HG03066 (cell line): ENCODE results near the gene SCARF1.

Experiments used
- ATAC-seq: cut with Tn5 transposase; IDR thresholded peaks from one replicate; pipeline ENCODE4 v1.9.1; 2021; ENCODE audit warnings: low read depth; ENCODE audit not compliant: unreplicated experiment

Gene SCARF1

GRCh38 chr17:1629504-1630310 lies 15.8 kb downstream of the SCARF1 start:
- ATAC-seq = no peak

- ATAC-seq = peak; percentile 56
Observed at GRCh38 chr17:1628856-1629503, 16.6 kb downstream of the SCARF1 start.

- ATAC-seq = peak; percentile 59
Observed at GRCh38 chr17:1627982-1628855, 17.3 kb downstream of the SCARF1 start, which contains the start of gene SLC43A2. TSS of gene SLC43A2 (minus strand) at chr17:1628834. CDS start at chr17:1627874, 960 bp downstream.

GRCh38 chr17:1627182-1627981 lies 18.1 kb downstream of the SCARF1 start:
- ATAC-seq = no peak

- ATAC-seq = no peak
Observed at GRCh38 chr17:1626333-1626732, 19.2 kb downstream of the SCARF1 start.

- ATAC-seq = no peak
Observed at GRCh38 chr17:1625581-1625980, 20.0 kb downstream of the SCARF1 start.

GRCh38 chr17:1625053-1625452 lies 20.5 kb downstream of the SCARF1 start:
- ATAC-seq = no peak

- no peak for ATAC-seq
Observed at GRCh38 chr17:1624650-1625049, 20.9 kb downstream of the SCARF1 start.

GRCh38 chr17:1623057-1623630 lies 22.4 kb downstream of the SCARF1 start:
- no peak for ATAC-seq

GRCh38 chr17:1621273-1621954 lies 24.1 kb downstream of the SCARF1 start:
- no peak for ATAC-seq

GRCh38 chr17:1620486-1620885 lies 25.0 kb downstream of the SCARF1 start:
- no peak for ATAC-seq

- ATAC-seq = no peak
Observed at GRCh38 chr17:1617620-1618174, 27.8 kb downstream of the SCARF1 start.

- no peak for ATAC-seq
Observed at GRCh38 chr17:1616101-1616500, 29.4 kb downstream of the SCARF1 start.

GRCh38 chr17:1612400-1612799 lies 33.1 kb downstream of the SCARF1 start:
- ATAC-seq = no peak

GRCh38 chr17:1611715-1612114 lies 33.8 kb downstream of the SCARF1 start:
- ATAC-seq = no peak

GRCh38 chr17:1608676-1609075 lies 36.9 kb downstream of the SCARF1 start:
- no peak for ATAC-seq

- ATAC-seq = no peak
Observed at GRCh38 chr17:1607971-1608320, 37.6 kb downstream of the SCARF1 start.

GRCh38 chr17:1606352-1606985 lies 39.1 kb downstream of the SCARF1 start:
- ATAC-seq = no peak
